ENCODE results near the gene DPP9.

DPP9 gene

DNA sequence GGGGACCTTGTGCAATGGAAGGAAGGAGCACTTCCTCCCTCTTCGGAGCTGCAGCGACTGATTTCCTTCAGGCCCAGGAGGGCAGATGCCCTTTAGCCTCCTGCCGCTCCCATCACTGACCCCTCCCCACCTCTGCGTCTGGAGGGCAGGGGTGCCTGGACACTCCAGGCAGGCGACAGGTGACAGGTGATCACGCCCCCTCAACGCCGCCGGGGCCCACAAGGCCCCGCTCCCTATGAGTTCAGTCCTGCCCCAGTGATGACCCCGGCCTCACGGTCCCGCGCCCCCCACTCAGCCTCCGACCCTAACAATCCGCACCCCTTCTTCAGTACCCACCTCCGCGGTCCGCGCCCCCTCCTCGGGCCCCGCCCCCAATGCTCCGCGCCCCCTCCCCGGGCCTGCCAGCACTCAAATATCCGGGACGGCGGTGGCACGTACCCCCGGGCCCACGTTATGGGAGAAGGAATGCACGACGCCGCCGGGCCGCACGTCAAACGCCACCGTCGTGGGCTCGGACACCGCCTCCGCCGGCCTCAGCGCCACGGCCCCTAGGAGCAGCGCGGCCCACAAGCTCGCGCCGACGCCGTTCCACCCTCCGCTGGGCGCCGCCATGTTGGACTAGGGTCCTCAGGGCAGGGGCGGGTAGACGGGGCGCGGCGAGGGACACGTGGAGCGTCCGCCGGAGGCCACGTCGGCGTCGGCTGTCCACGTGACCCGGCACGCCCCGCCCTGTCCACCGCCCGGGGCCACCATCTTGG, 53.7 kb downstream of the DPP9 start, which contains the start of gene MYDGF:
TSS of gene MYDGF (minus strand) at position 620 of the 758 bp plus-strand sequence. CDS start at position 612, 8 bp downstream.
- H3K27me3 ChIP-seq, result no peaks in the 10 kb centered on the region
- H3K4me1 ChIP-seq, result peaks cover 8% of the 10 kb centered on the region
- peak within 1 kb of the TSS; percentile 69 for H3K4me3 ChIP-seq (ENCODE audit: low read depth, low read length)
- TF ChIP-seq, protein P1, sequence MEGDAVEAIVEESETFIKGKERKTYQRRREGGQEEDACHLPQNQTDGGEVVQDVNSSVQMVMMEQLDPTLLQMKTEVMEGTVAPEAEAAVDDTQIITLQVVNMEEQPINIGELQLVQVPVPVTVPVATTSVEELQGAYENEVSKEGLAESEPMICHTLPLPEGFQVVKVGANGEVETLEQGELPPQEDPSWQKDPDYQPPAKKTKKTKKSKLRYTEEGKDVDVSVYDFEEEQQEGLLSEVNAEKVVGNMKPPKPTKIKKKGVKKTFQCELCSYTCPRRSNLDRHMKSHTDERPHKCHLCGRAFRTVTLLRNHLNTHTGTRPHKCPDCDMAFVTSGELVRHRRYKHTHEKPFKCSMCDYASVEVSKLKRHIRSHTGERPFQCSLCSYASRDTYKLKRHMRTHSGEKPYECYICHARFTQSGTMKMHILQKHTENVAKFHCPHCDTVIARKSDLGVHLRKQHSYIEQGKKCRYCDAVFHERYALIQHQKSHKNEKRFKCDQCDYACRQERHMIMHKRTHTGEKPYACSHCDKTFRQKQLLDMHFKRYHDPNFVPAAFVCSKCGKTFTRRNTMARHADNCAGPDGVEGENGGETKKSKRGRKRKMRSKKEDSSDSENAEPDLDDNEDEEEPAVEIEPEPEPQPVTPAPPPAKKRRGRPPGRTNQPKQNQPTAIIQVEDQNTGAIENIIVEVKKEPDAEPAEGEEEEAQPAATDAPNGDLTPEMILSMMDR (IDR thresholded peaks at IDR 0.05; ENCODE audit: low read depth, low read length), result no peak
- H3K36me3 ChIP-seq, result peaks cover 32% of the 10 kb centered on the region
- peak; percentile 98 for DNase-seq
- no peaks in the 10 kb centered on the region for H3K9me3 ChIP-seq

DNA sequence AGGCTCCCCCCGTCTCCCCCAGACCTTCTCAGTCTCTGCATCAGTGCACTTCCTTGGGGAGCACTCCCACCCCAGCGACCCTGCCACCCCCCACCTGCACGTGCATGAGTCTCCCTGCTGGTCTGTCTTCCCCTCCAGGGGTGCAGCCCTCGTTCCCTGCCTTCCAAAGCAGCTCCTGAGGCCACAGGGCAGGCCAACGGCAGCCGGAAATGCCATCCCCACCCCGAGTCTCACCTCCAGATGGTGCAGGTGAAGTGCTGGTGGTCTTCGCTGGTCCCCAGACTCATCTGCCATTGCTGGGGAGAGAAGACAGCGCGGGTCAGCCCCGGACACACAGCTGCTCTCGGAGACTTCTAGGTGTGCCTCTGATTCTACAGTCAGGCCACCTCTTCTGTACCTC, 59.0 kb downstream of the DPP9 start:
- TF ChIP-seq, protein P1 (IDR thresholded peaks at IDR 0.05; ENCODE audit: low read depth, low read length), result no peak
- no peak for DNase-seq
- Histone ChIP-seq H3K36me3 (peaks cover 53% of the 10 kb centered on the region), H3K4me3 (ENCODE audit: low read depth, low read length) (no peak overlapping the region), H3K4me1 (no peaks in the 10 kb centered on the region), H3K9me3 (no peaks in the 10 kb centered on the region), H3K27me3 (no peaks in the 10 kb centered on the region)

DNA sequence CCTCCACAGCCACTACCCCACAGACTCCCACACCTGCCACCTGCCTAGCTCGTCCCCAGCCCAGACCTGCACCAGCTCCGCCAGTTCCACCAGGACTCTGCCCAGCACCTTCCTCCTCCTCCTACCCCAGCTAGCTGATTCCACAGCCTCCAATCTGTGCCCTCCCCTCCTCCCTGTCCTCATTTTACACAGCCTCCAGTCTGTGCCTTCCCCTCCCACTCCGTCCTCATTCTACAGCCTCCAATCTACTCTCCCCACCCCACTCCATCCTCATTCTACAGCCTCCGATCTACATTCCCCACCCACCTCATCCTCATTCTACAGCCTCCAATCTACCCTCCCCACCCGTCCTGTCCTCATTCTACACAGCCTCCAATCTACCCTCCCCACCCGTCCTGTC, 60.8 kb downstream of the DPP9 start:
- H3K36me3 ChIP-seq, result peaks cover 53% of the 10 kb centered on the region
- no peaks in the 10 kb centered on the region for H3K27me3 ChIP-seq
- H3K4me1 ChIP-seq, result no peaks in the 10 kb centered on the region
- no peak for DNase-seq
- no peak overlapping the region for H3K4me3 ChIP-seq (ENCODE audit: low read depth, low read length)
- no peaks in the 10 kb centered on the region for H3K9me3 ChIP-seq
- TF ChIP-seq, protein P1 (IDR thresholded peaks at IDR 0.05; ENCODE audit: low read depth, low read length), result no peak

DNA sequence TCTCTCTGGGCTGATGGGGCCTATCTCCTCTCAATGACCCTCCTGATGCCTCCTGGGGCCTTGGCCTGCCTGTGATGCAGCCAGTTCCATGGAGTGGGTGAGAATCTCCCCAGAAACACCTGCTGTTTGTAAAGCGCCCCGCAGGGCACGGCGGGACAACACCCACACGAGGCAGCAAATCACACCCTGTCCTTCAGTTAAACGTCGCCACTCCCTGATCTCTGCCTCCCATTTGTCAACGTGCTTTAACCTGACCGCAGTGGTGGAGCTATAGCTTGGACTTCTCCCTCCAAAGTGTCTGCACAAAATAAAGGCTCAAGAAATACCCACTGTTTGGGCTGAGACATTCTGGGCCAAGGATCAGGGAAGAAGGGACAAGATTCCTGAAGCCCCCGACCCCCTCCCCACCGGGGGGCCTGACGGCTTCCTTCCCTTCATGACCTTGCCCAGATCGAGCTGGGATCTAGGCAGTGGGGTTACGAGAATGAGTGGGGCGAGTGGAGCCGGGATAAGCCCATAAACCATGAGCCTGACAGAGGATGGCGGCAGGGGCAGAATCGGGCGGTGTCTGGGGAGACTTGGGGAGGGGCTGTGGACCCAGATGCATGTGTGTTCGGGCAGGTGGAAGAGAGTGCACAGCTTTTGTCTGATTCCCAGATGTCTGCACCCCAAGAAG, 61.5 kb downstream of the DPP9 start:
- no peak for DNase-seq
- H3K27me3 ChIP-seq, result no peaks in the 10 kb centered on the region
- no peaks in the 10 kb centered on the region for H3K4me1 ChIP-seq
- TF ChIP-seq, protein P1 (IDR thresholded peaks at IDR 0.05; ENCODE audit: low read depth, low read length), result no peak
- peaks cover 49% of the 10 kb centered on the region for H3K36me3 ChIP-seq
- no peaks in the 10 kb centered on the region for H3K9me3 ChIP-seq
- H3K4me3 ChIP-seq (ENCODE audit: low read depth, low read length), result no peak overlapping the region

DNA sequence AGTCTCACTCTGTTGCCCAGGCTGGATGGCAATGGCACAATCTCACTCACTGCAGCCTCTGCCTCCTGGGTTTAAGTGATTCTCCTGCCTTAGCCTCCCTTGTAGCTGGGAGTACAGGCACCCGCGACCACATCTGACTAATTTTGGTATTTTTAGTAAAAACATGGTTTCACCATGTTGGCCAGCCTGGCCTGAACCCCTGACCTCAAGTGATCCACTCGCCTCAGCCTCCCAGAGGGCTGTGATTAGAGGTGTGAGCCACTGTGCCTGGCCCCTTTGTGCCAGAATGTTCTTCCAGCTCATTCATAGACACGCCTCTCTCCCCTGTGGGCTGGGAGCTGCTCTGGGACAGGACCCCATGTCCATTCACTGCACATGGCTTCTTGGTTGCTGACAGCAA, 62.6 kb downstream of the DPP9 start:
- Histone ChIP-seq H3K9me3 (no peaks in the 10 kb centered on the region), H3K4me1 (no peaks in the 10 kb centered on the region), H3K27me3 (no peaks in the 10 kb centered on the region), H3K4me3 (ENCODE audit: low read depth, low read length) (no peak overlapping the region), H3K36me3 (peaks cover 47% of the 10 kb centered on the region)
- TF ChIP-seq, protein P1 (IDR thresholded peaks at IDR 0.05; ENCODE audit: low read depth, low read length), result no peak
- no peak for DNase-seq
